HCT116 (cell line): ENCODE results near the gene PRKX. TPM values are rescaled to one million over a fixed set of nuclear protein-coding genes. Genes with fewer than 3 reads are reported as not detected.
"Not testable (repeated sequence)": the region's sequence is repeated elsewhere in the genome, so short reads cannot be mapped to it uniquely, and the experiment has no call there.

ENCODE experiments used
- ATAC-seq: fragments of 200-7000 bp; cut with Tn5 transposase; 2 replicates; pipeline ENCODE4 v1.9.1; 2020; ENCODE audit warnings: mild to moderate bottlenecking, moderate library complexity
- BruUV-seq: library from RNA; stranded (reverse); fragments of 400-500 nt; replicated peaks from 2 replicates; lab custom pipeline; 2021; lab: Mats Ljungman, UMichigan
- CTCF ChIA-PET: fragments of 300-600 bp; sonication (Branson Sonifier 250); formaldehyde crosslinking; loops from one replicate; lab custom pipeline; 2021; ENCODE audit warnings: antibody characterized with exemption; lab: Charles Lee
- POLR2A ChIA-PET: fragments of 300-600, 350-600 bp; sonication (Branson Sonifier 250); formaldehyde crosslinking; loops from one replicate; lab custom pipeline; 2021; ENCODE audit warnings: antibody characterized with exemption; lab: Charles Lee
- RAD21 ChIA-PET, 2 experiments: fragments of 300-600 bp; sonication (Branson Sonifier 250); formaldehyde crosslinking; loops; one replicate each; lab custom pipeline; 2023; ENCODE audit warnings: low total read pairs in 2 of 2; ENCODE audit not compliant: uncharacterized antibody in 2 of 2, unreplicated experiment in 2 of 2, low non-redundant PET in 1 of 2; lab: Charles Lee
- DNase-seq: peaks from one replicate; pipeline ENCODE4 v3.0.0-alpha.2; 2010; ENCODE audit warnings: low read depth, low spot score
- H2AFZ ChIP-seq: fragments of 200-600 bp; shearing (Covaris generic), sonication (generic); 2 replicates; pipeline ENCODE4 v1.6.1; 2017; ENCODE audit warnings: low read depth, mixed run types, mixed read lengths, antibody characterized with exemption, low read length; ENCODE audit not compliant: poor library complexity, severe bottlenecking
- H3K27ac ChIP-seq: 2 replicates; pipeline ENCODE4 v1.5.1; 2012; ENCODE audit warnings: low read depth, low read length
- H3K27me3 ChIP-seq: fragments of 200-600 bp; sonication (generic); 2 replicates; pipeline ENCODE4 v1.6.1; 2016; ENCODE audit warnings: mixed run types, low read length, mixed read lengths; ENCODE audit not compliant: insufficient read depth
- H3K36me3 ChIP-seq, 2 experiments: fragments of 200-500 bp in 1 of 2; fragments of 200-600 bp in 1 of 2; sonication (Bioruptor generic) in 1 of 2; sonication (generic) in 1 of 2; 2 replicates each; pipeline versions ENCODE4 v1.5.1 to v1.6.1; 2014 to 2016; ENCODE audit warnings: low read length in 2 of 2, inconsistent platforms in 1 of 2, mixed read lengths in 1 of 2, mixed run types in 1 of 2; ENCODE audit not compliant: insufficient read depth in 2 of 2, control insufficient read depth in 1 of 2
- H3K4me1 ChIP-seq, 2 experiments: fragments of 200-600 bp in 1 of 2; sonication (generic) in 1 of 2; 2 replicates each; pipeline versions ENCODE4 v1.5.1 to v1.6.1; 2012 to 2017; ENCODE audit warnings: low read length in 2 of 2, inconsistent platforms in 1 of 2, mild to moderate bottlenecking in 1 of 2, mixed read lengths in 1 of 2, mixed run types in 1 of 2, moderate library complexity in 1 of 2; ENCODE audit not compliant: insufficient read depth in 2 of 2, control insufficient read depth in 1 of 2
- H3K4me2 ChIP-seq: fragments of 200-600 bp; sonication (generic); 2 replicates; pipeline ENCODE4 v1.6.1; 2017; ENCODE audit warnings: mixed run types, low read length, mixed read lengths
- H3K4me3 ChIP-seq, 2 experiments: fragments of 200-600 bp in 1 of 2; sonication (generic) in 1 of 2; replicated peaks in 1 of 2; 2 replicates each; pipeline ENCODE4 v1.5.1; 2011 to 2016; ENCODE audit warnings: low read length in 2 of 2, control low read depth in 1 of 2, low read depth in 1 of 2, mild to moderate bottlenecking in 1 of 2, mixed read lengths in 1 of 2, mixed run types in 1 of 2
- H3K79me2 ChIP-seq: fragments of 200-600 bp; sonication (generic); 2 replicates; pipeline ENCODE4 v1.6.1; 2017; ENCODE audit warnings: mild to moderate bottlenecking, mixed run types, low read length, moderate library complexity, mixed read lengths; ENCODE audit not compliant: insufficient read depth
- H3K9ac ChIP-seq: fragments of 200-600 bp; sonication (generic); 2 replicates; pipeline ENCODE4 v1.6.1; 2016; ENCODE audit warnings: low read length, mixed read lengths
- H3K9me2 ChIP-seq: fragments of 200-600 bp; sonication (generic), shearing (Covaris generic); 2 replicates; pipeline ENCODE4 v1.6.1; 2017; ENCODE audit warnings: mixed run types, mild to moderate bottlenecking, moderate library complexity; ENCODE audit not compliant: insufficient read depth
- H3K9me3 ChIP-seq, 2 experiments: fragments of 200-500 bp in 1 of 2; fragments of 200-600 bp in 1 of 2; sonication (Bioruptor generic) in 1 of 2; sonication (generic) in 1 of 2; 2 replicates each; pipeline ENCODE4 v1.6.1; 2014 to 2017; ENCODE audit warnings: low read length in 2 of 2, mixed read lengths in 2 of 2, inconsistent platforms in 1 of 2, low read depth in 1 of 2, mild to moderate bottlenecking in 1 of 2, mixed run types in 1 of 2, moderate library complexity in 1 of 2; ENCODE audit not compliant: control insufficient read depth in 1 of 2, insufficient read depth in 1 of 2
- H4K20me1 ChIP-seq: fragments of 200-600 bp; sonication (generic), shearing (Covaris generic); 2 replicates; pipeline ENCODE4 v1.6.1; 2017; ENCODE audit warnings: mixed run types, mild to moderate bottlenecking, moderate library complexity; ENCODE audit not compliant: insufficient read depth
- EGR1 ChIP-seq: IDR thresholded peaks from 2 replicates; pipeline ENCODE4 v1.6.1; 2012; ENCODE audit warnings: low read depth
- ELF1 ChIP-seq: IDR thresholded peaks from 2 replicates; pipeline ENCODE4 v1.6.1; 2012; ENCODE audit warnings: low read depth, borderline replicate concordance
- EZH2phosphoT487 ChIP-seq: fragments of 200-600 bp; IDR thresholded peaks from 2 replicates; pipeline ENCODE4 v1.6.1; 2018; ENCODE audit warnings: antibody characterized with exemption, borderline replicate concordance
- JUND ChIP-seq: IDR thresholded peaks from 2 replicates; pipeline ENCODE4 v1.6.1; 2012
- POLR2A ChIP-seq: IDR thresholded peaks from 2 replicates; pipeline ENCODE4 v1.7.0; 2011; ENCODE audit warnings: borderline replicate concordance; ENCODE audit not compliant: insufficient read depth, insufficient read length; ENCODE audit errors: extremely low read depth
- SIN3A ChIP-seq: IDR thresholded peaks from 2 replicates; pipeline ENCODE4 v1.6.1; 2012; ENCODE audit warnings: low read depth
- ZNF274 ChIP-seq: fragments of 200-500 bp; sonication (Bioruptor generic); IDR thresholded peaks from 2 replicates; pipeline ENCODE4 v1.6.1; 2014; ENCODE audit warnings: mild to moderate bottlenecking, low read depth, low read length, inconsistent platforms
- intact Hi-C: fragments of 100-400 bp; cut with micrococcal nuclease; formaldehyde crosslinking; loops from 2 replicates; pipeline ENCODE4 v1.10.0; 2022
- total RNA-seq: library from RNA; stranded (reverse); gene quantifications from one replicate; pipeline ENCODE4 v1.2.1, GENCODE V29; 2021; ENCODE audit not compliant: unreplicated experiment
- TF ChIP-seq, protein P1 (sequence below): IDR thresholded peaks from 2 replicates; pipeline ENCODE4 v1.6.1; 2012
- TF ChIP-seq, protein P2 (sequence below): IDR thresholded peaks from 2 replicates; pipeline ENCODE4 v1.6.1; 2012; ENCODE audit warnings: low read depth

PRKX gene
- total RNA-seq, 1 experiment from 2014 or later = 26.7 TPM

DNA sequence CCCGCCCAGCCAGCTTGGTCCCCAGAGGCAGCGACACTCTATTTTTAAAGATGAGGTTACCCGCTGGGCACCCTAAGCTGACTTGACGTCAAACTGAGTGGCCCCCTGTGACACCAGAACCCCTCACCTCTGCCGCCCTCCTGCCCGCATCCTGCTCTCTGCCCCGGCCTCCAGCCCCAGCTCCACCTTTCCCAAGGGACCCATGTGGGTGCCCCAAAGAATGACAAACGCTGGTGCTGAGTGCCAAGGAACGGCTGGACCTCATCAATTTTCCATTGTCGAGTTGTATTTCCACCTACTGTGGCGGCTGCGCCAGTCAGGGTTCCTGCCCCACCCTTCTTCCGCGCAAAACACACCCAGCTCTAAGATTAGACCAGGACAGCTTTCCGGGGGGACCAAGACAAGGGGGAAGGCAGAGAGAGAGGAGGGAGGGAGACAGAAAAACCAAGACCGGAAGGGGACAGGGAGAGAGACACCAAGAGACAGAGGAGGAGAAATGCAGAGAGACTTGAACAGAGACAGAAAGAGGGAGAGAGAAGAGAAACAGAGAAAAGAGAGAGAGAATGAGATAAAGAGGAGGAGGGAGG, 2.0 kb downstream of the PRKX start:
- H3K79me2 ChIP-seq = peaks cover 33% of the 10 kb centered on the region
- H3K4me2 ChIP-seq = peak overlapping the region; percentile 80
- TF ChIP-seq ELF1 (no peak), POLR2A (no peak), SIN3A (no peak), JUND (no peak), EGR1 (no peak), EZH2phosphoT487 (no peak), ZNF274 (no peak)
- TF ChIP-seq, protein P1, sequence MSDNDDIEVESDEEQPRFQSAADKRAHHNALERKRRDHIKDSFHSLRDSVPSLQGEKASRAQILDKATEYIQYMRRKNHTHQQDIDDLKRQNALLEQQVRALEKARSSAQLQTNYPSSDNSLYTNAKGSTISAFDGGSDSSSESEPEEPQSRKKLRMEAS = no peak
- TF ChIP-seq, protein P2, sequence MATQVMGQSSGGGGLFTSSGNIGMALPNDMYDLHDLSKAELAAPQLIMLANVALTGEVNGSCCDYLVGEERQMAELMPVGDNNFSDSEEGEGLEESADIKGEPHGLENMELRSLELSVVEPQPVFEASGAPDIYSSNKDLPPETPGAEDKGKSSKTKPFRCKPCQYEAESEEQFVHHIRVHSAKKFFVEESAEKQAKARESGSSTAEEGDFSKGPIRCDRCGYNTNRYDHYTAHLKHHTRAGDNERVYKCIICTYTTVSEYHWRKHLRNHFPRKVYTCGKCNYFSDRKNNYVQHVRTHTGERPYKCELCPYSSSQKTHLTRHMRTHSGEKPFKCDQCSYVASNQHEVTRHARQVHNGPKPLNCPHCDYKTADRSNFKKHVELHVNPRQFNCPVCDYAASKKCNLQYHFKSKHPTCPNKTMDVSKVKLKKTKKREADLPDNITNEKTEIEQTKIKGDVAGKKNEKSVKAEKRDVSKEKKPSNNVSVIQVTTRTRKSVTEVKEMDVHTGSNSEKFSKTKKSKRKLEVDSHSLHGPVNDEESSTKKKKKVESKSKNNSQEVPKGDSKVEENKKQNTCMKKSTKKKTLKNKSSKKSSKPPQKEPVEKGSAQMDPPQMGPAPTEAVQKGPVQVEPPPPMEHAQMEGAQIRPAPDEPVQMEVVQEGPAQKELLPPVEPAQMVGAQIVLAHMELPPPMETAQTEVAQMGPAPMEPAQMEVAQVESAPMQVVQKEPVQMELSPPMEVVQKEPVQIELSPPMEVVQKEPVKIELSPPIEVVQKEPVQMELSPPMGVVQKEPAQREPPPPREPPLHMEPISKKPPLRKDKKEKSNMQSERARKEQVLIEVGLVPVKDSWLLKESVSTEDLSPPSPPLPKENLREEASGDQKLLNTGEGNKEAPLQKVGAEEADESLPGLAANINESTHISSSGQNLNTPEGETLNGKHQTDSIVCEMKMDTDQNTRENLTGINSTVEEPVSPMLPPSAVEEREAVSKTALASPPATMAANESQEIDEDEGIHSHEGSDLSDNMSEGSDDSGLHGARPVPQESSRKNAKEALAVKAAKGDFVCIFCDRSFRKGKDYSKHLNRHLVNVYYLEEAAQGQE = no peak
- ChIA-PET RAD21 (no interaction called here), POLR2A (no interaction called here), CTCF (no interaction called here)
- H3K4me1 ChIP-seq = peaks cover 0 to 4% of the 10 kb centered on the region in 2 experiments; a peak in 2 of 4 replicates
- intact Hi-C loops = no loop called here
- BruUV-seq = no TSS peak
- no peak for DNase-seq
- H3K4me3 ChIP-seq = peak overlapping the region; percentile 58 to 60; a peak in 3 of 4 replicates
- H3K9me3 ChIP-seq = no peaks in the 10 kb centered on the region
- H3K27me3 ChIP-seq = no peaks in the 10 kb centered on the region
- H3K9me2 ChIP-seq = no peaks in the 10 kb centered on the region
- no peak overlapping the region for H3K27ac ChIP-seq
- no peaks in the 10 kb centered on the region for H4K20me1 ChIP-seq
- H3K36me3 ChIP-seq = no peaks in the 10 kb centered on the region
- no peak for ATAC-seq
- H3K9ac ChIP-seq = no peak overlapping the region
- H2AFZ ChIP-seq = no peak overlapping the region

DNA sequence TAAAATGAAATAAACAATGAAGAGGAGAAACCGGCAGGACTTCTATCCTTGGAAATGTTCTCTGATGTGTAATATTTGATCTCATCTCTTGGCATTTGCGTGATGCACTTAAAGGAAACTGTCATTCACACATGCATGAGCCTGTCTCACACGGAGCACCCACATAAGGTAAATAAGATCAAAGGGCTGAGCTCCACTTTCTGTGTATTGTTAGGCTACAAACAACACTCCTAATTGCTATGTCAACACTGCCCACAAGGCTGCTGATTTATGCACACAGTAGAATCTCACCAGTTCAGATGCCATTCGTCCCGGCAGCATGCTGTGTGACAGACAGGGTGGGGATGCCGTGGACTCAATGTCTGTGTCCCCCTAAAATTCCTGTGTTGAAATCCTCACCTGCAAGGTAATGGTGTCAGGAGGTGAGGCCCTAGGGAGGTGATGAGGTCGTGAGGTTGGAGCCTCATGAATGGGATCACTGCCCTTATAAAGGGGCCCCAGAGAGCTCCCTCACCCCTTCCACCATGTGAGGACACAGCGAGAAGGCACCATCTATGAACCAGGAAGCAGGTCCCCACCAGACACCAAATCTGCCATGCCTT, 5.7 kb downstream of the PRKX start:
- BruUV-seq, H3K4me2 ChIP-seq, ATAC-seq, intact Hi-C loops, H3K4me3 ChIP-seq, H3K9me2 ChIP-seq, CTCF ChIA-PET, H3K9me3 ChIP-seq, DNase-seq, H2AFZ ChIP-seq, POLR2A ChIA-PET, RAD21 ChIA-PET, H3K4me1 ChIP-seq, H3K36me3 ChIP-seq, H3K9ac ChIP-seq, H3K27ac ChIP-seq, H4K20me1 ChIP-seq, H3K27me3 ChIP-seq: not testable (repeated sequence)
- peaks cover 33% of the 10 kb centered on the region for H3K79me2 ChIP-seq
